ENCODE results near the gene ACBD4.
A peak's percentile ranks its signal among the peaks of the same experiment; 100 is the strongest.

The ACBD4 gene

GRCh38 chr17:45135978-45136791, 698 bp downstream of the ACBD4 start:
- no peak for DNase-seq (ENCODE audit: low read depth, low spot score)
- no peak for TF ChIP-seq CTCF (IDR thresholded peaks at IDR 0.05; ENCODE audit: low read depth, low read length)
- peak overlapping the region; percentile 58 for H3K4me3 ChIP-seq (ENCODE audit: low read depth, low read length)
- in situ Hi-C loops (cut with HindIII; ENCODE audit: low sequenced_read_pairs), result no loop called here

- in situ Hi-C loops (cut with HindIII; ENCODE audit: low sequenced_read_pairs), result no loop called here
- DNase-seq (ENCODE audit: low read depth, low spot score), result no peak
- no peak overlapping the region for H3K4me3 ChIP-seq (ENCODE audit: low read depth, low read length)
- TF ChIP-seq CTCF (IDR thresholded peaks at IDR 0.05; ENCODE audit: low read depth, low read length), result no peak
Observed at GRCh38 chr17:45136846-45137560, 1.5 kb downstream of the ACBD4 start.

- no peak for DNase-seq (ENCODE audit: low read depth, low spot score)
- in situ Hi-C loops (cut with HindIII; ENCODE audit: low sequenced_read_pairs), result no loop called here
- TF ChIP-seq CTCF (IDR thresholded peaks at IDR 0.05; ENCODE audit: low read depth, low read length), result no peak
- H3K4me3 ChIP-seq (ENCODE audit: low read depth, low read length), result no peak overlapping the region
Observed at GRCh38 chr17:45137561-45138305, 2.2 kb downstream of the ACBD4 start.

- in situ Hi-C loops (cut with HindIII; ENCODE audit: low sequenced_read_pairs), result no loop called here
Observed at GRCh38 chr17:45138911-45139532, 3.5 kb downstream of the ACBD4 start.

GRCh38 chr17:45139533-45139920, 4.0 kb downstream of the ACBD4 start:
- no peak overlapping the region for H3K4me3 ChIP-seq (ENCODE audit: low read depth, low read length)

More at GRCh38 chr17:45138911-45139532, 3.5 kb downstream of the ACBD4 start:
- H3K4me3 ChIP-seq (ENCODE audit: low read depth, low read length), result no peak overlapping the region
- TF ChIP-seq CTCF (IDR thresholded peaks at IDR 0.05; ENCODE audit: low read depth, low read length), result no peak
- no peak for DNase-seq (ENCODE audit: low read depth, low spot score)

More at GRCh38 chr17:45139533-45139920, 4.0 kb downstream of the ACBD4 start:
- no peak for DNase-seq (ENCODE audit: low read depth, low spot score)
- in situ Hi-C loops (cut with HindIII; ENCODE audit: low sequenced_read_pairs), result no loop called here
- TF ChIP-seq CTCF (IDR thresholded peaks at IDR 0.05; ENCODE audit: low read depth, low read length), result no peak
